Fibroblast of villous mesenchyme (primary cell): Measurements from ENCODE around the gene RESP18. TPM values are rescaled to one million over a fixed set of nuclear protein-coding genes. Genes with fewer than 3 reads are reported as not detected.
A peak's percentile ranks its signal among the peaks of the same experiment; 100 is the strongest.

Experiments
- DNase-seq: peaks from one replicate; pipeline ENCODE4 v3.0.0-alpha.2; 2010; ENCODE audit warnings: low read depth
- H3K4me3 ChIP-seq: 2 replicates; pipeline ENCODE4 v1.5.1; 2011; ENCODE audit warnings: low read depth, mild to moderate bottlenecking, low read length
- total RNA-seq: library from RNA; depleted of rRNA; stranded (reverse); fragments of >200 nt; gene quantifications from 2 replicates; pipeline ENCODE4 v1.2.3, GENCODE V29; 2012
- TF ChIP-seq, protein P1 (sequence below): IDR thresholded peaks from 2 replicates; pipeline ENCODE4 v1.5.1; 2012; ENCODE audit warnings: low read depth, mild to moderate bottlenecking, low read length; ENCODE audit not compliant: insufficient read depth

The RESP18 gene
- total RNA-seq, 1 donor: not detected

DNA sequence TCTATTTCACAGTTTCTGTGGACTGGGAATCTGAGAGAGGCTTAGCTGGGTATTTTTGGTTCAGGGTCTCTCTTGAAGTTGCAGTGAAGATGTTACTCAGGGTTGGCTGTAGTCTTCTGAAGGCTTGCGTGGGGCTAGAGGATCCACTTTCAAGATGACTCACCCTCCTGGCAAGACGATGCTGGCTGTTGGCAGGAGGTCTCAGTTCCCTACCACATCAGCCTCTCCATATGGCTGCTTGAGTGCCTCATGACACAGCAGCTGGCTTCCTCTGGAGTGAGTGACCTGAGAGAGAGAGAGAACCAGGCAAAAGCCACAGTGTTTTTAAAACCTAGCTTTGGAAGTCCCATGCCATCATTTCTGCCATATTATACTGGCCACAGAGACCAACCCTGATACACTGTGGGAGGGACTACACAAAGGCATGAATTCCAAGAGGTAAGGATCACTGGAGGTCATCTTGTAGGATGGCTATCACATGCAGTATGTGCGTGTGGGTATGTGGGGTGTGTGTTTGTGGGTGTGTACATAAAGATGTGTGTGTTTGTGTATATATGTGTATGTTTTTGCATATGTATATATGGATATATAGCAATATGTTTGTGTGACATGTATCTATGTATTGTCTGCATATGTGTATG lies 30.1 kb upstream of the RESP18 start:
- H3K4me3 ChIP-seq: no peak overlapping the region
- peak; percentile 85 for DNase-seq
- TF ChIP-seq, protein P1, sequence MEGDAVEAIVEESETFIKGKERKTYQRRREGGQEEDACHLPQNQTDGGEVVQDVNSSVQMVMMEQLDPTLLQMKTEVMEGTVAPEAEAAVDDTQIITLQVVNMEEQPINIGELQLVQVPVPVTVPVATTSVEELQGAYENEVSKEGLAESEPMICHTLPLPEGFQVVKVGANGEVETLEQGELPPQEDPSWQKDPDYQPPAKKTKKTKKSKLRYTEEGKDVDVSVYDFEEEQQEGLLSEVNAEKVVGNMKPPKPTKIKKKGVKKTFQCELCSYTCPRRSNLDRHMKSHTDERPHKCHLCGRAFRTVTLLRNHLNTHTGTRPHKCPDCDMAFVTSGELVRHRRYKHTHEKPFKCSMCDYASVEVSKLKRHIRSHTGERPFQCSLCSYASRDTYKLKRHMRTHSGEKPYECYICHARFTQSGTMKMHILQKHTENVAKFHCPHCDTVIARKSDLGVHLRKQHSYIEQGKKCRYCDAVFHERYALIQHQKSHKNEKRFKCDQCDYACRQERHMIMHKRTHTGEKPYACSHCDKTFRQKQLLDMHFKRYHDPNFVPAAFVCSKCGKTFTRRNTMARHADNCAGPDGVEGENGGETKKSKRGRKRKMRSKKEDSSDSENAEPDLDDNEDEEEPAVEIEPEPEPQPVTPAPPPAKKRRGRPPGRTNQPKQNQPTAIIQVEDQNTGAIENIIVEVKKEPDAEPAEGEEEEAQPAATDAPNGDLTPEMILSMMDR: no peak

DNA sequence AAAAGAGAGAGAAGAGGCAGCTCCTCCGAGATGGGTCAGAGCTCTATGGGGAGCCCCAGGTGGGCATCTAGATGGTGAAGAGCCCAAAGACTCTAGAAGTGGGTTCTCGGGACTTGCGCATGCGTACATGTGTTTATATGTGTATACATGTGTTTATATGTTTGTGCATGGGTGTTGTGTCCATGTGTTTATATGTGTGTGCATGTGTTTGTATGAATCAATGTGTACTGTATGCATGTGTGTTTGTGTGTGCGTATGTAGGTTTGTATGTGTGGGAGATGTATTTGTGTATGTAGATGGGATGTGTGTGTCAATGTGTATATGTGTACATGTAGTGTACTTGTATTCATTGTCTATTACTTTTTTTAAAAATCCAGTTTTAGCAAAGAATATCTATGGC lies 29.5 kb upstream of the RESP18 start:
- TF ChIP-seq, protein P1: no peak
- DNase-seq: no peak

DNA sequence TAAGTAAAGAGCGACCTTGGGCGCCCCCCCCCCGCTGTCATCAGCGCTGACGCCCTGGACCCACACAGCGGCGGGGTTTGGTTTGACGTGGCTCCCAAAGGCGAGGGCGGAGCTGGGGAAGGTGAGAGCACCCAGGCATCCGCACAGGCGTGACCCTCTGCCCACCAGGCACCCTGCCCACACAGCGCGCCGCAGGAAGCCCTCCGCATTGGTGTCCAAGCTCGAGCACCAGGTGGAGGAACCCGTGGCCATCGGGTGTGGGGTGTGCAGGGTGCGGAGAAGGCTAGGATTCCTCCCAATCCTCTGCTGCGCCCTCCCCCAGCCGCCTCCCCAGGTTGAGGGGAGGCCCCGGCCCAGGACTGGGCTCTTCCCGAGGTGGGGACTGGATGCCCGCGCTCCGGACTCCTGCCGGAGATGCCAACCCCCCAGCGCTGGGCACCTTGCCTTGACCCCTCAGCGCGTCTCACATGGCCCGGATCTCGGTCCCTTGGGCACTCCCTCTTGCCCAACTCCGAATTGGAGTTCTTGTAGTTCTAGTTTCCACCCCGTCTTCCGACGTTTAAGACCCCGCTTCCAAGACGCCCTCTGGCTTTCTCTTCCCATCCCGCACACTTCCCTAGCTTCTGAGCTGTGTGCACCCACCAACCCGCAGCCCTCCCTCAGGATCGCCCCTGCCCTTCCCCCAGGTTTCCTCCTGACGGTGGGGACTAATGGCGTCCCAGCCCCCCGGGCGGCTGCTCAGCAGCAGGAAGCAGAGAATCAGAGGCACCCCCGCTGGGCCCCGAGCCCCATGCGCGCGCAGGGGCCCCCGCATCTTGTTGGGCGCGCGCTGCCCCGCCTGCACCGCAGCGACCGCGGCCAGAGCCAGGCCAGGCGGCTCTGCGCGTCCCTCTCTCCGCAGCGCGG lies 25.9 kb upstream of the RESP18 start:
- TF ChIP-seq, protein P1: no peak
- DNase-seq: no peak
- H3K4me3 ChIP-seq: no peak overlapping the region

More for the DNA sequence above, 29.5 kb upstream of the RESP18 start:
- no peak overlapping the region for H3K4me3 ChIP-seq

DNA sequence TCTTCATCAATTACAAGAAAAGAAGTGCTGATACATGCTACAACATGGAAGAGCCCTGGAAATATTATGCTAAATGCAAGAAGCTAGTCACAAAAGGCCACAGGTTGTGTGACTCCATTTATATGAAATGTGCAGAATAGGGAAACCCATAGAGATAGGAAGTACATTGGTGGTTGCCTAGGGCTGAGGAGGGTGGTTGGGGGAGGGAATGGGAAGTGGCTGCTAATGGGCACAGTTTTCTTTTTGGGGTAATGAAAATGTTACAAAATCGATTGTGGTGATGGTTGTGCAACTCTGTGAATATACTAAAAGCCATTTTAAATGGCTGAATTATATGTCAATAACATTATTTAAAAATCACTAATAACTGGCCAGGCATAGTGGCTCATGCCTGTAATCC lies 24.3 kb upstream of the RESP18 start:
- TF ChIP-seq, protein P1: no peak
- DNase-seq: no peak
- H3K4me3 ChIP-seq: no peak overlapping the region

DNA sequence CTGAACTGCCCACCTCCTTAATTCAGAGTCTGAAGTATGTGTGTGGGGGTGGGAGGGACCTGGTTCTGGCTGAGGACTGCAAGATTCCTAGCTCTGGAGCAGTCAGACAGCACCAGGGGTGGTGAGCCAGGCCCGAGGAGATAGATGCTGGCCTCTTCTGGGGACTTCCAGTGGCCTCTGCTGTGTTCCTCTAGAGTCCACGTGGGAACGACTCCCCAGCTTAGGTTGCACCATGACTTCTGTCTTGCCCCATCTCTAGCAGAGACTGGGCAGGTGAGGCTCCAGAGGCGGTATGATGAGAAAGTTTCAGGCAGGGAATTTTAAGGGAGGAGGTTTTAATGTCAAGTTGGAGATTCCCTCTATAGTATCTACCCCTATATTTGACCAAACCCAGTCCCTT lies 22.0 kb upstream of the RESP18 start:
- no peak overlapping the region for H3K4me3 ChIP-seq
- DNase-seq: no peak
- TF ChIP-seq, protein P1: no peak

DNA sequence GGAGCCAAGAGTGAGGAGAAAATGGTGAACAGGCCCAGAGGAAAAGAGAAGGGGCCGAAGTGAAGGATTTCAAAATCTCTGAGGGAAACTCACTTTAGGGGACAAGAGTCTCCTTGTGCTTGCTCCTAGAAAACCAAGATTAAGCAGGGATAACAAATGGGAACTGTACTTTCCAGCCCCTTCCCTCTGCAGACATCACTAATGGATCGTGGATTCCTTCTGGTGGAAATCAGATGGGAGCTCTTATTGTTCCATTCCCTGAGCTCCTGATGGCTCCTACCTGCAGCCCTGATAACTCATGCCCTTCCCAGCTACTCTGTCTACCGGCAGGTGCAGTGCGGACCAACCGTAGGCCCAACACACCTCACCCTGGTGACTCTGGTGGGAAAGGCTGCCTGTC lies 20.6 kb upstream of the RESP18 start:
- no peak for DNase-seq
- TF ChIP-seq, protein P1: no peak
- H3K4me3 ChIP-seq: no peak overlapping the region
